HG02885 (cell line): ENCODE results near the gene ILDR1.
A peak's percentile ranks its signal among the peaks of the same experiment; 100 is the strongest.
"Not testable (repeated sequence)": the region's sequence is repeated elsewhere in the genome, so short reads cannot be mapped to it uniquely, and the experiment has no call there.

ENCODE experiments used
- ATAC-seq: cut with Tn5 transposase; IDR thresholded peaks from one replicate; pipeline ENCODE4 v1.9.1; 2021; ENCODE audit warnings: mild to moderate bottlenecking; ENCODE audit not compliant: unreplicated experiment, poor library complexity

The ILDR1 gene

DNA sequence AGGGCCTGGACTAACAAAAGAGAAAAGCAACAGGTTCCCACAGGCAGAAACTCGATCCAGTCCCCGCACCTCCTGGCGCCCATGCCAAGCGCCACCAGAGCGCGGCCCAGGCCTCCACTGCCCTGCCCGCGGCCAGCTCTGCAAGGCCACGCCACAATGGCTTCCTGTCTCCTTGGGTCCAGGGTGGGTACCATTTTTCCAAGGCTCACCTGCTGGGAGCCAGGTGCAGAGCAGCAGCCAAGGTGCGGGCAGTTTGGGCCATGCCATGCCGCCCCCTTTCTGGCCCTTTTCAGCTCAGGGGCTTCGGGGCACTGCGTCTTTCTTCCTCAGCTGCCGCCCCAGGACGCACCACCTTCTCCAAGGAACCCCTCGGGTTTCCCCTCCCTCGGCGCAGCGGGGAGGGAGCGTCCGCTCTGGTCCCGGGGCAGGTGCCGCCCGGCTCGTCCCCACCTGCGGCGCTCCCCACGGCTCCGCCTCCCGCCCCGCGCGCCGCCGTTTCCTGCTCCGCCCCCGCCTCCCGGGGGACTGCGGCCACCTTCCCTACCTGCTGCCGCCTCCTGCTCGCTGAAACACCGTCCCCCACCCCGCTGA is at the start of gene ILDR1:
Gene ILDR1 (minus strand): TSS at position 437 of the 591 bp plus-strand sequence. CDS start 170 bp downstream, at position 267.
- peak; percentile 52 for ATAC-seq

DNA sequence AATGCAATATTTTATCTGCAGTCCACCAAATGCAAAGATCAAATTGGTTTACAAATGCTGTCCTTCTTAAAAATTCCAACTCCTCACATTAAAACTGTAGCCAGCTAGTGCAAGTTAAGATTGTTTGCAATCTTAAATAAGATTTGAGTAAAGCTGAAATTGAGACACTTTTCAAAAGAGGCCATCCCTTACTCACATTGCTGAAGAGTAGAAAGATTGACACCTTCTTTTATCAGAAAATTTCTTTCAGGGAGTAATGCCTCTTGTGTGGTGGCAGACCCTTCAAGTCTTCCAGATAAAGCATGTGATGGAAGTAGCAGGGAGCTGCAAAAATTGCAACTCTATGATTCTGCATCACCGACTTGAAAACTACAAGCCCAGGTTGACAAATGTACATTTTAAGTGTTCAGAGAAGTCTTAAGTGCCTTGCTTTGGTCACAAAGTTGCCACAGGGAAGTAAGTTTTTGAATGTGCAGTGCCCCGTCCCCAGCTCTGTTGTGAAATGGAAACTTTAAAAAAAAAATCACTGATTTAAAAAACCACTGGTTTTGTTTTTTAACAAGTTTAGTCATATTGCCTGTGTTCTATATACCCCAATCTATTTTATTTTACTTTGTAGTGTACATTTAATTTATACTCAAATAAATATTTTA is 45.7 kb upstream of the ILDR1 start:
- peak; percentile 50 for ATAC-seq

DNA sequence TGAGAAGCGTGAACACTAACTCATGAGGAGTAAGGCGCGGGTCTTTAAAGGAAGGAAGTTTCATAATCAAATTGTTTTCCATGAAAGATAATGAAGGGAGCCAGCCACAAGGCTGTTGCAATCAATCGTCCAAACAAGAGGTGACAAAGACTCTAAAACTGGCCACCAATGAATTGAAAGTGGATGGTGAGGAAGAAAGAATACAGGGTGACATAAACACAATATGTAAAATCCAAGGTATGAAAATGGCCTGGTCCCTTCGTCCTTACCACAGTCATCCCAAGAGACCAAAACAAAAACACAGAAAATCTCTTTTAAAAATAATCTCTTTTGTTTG is 45.1 kb upstream of the ILDR1 start:
- peak; percentile 67 for ATAC-seq

DNA sequence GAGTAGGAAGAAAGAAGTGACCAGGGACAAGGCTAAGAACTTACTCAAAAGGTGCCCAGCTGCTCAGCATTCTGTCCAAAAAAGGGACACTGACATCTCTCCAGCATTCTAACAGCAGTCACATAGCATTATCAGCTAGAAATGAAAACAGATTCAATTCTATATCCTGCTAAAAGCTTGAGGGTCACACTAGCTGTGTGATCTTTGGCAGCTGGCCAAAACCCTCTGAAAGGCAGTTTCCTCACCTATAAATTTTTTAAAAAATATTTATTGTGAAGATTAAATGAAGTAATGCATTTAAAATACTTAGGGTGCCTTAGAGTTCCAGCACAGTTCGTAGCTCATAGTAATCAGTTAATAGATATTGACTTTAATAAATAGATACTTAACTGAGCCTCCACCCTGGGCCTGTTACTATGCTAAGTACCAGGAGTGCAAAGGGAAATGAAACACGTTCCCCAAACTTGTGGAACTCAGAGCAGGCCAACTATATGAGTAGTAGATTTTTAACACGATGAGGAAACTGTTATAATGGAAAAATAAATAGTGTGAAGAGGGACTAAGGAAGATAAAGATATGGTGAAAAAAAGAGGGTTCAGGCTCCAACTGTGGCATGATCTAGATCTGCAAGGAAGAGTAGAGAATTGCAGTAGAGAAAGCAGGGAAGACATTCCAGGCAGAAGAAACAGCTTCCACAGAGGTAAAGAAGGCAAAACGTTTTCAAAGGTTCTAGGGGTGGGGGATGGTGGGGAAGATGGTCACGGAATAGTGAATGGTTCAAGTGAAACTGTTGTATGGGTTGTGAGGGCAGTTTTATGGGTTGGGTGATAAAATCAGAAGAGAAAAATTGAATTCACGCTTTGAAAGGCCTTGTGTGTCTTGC is 44.5 kb upstream of the ILDR1 start:
- ATAC-seq = no peak

DNA sequence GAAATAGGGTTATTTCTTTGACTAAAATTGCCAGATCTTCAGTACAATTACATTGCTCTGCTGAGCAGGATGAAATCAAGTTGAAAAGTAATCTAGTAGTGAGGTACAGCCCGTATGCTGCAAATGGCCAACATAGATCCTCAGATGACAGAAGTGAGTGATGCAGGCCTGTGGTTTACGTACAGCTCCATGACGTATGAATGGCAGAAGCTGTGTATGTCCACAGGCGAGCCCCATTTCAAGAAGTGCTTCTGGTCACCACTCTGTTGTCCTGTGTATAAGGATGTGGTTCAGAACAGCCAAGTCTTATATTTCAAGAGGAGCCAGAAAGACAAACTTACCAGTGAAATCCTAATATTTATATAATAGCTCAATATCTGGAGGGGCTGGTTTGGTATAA is 42.3 kb upstream of the ILDR1 start:
- no peak for ATAC-seq

DNA sequence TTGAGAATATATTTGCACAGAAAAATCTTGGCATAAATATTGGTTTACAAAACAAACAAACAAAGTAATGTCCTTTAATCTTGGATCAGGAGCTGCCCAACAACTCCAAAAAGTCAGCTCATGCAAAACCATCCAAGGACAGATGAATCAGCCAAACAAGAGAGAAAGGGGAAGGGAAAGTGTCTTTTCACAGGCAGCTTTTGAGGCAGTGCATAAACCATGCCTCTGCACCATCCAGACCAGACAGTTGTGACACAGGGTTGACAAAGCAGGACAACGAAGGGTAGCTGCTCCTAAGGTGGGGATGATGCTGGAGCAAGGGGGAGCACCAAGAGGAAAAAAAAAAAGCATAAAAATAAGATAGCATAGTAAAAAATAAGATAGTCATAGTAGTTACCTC is 41.9 kb upstream of the ILDR1 start:
- peak; percentile 38 for ATAC-seq

GRCh38 chr3:122060040-122060698 is 38.1 kb upstream of the ILDR1 start:
- ATAC-seq = no peak

- ATAC-seq = no peak
Measured at GRCh38 chr3:122058294-122058693, 36.2 kb upstream of the ILDR1 start.

DNA sequence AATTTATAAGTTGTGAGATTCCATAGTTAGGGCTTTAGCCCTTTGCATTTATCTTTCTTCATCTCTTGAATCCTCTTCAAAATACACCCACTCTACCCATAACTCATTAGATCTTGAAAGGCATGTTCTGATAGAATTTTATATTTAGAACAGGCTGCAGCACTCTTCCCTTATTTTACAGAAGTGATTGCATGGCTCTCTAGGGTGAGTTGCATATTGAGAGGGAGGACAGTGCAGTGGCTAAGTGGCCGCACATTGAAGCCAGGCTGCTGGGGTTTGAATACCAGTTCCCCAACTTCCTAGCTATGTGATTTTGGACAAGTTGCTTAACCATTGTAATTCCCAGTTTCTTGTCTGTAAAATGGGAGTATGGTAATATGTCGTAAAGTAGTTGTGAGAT is 35.6 kb upstream of the ILDR1 start:
- ATAC-seq = no peak

DNA sequence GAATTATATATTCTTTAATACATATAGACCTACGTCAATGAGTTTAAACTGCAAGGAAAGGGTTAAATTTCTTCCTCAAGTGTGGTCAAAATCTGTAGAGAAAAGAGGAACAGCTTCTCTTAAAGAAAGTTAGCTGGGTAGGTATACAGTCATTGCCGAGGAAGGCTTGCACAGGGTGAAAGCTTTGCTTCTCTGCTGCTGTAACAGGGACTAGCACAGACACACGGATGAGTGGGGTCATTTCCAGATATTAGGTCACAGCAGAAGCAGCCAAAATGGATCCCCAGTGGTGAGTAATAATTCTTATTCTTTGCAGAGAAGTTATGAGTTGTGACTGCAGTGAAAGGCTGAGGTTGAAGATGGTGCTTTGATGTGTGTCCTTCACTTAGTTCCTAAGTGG is 33.2 kb upstream of the ILDR1 start, which contains the start of gene CD86:
Gene CD86 (plus strand): TSS at position 148 of the 400 bp plus-strand sequence. CDS start 128 bp downstream, at position 276.
- peak; percentile 94 for ATAC-seq

DNA sequence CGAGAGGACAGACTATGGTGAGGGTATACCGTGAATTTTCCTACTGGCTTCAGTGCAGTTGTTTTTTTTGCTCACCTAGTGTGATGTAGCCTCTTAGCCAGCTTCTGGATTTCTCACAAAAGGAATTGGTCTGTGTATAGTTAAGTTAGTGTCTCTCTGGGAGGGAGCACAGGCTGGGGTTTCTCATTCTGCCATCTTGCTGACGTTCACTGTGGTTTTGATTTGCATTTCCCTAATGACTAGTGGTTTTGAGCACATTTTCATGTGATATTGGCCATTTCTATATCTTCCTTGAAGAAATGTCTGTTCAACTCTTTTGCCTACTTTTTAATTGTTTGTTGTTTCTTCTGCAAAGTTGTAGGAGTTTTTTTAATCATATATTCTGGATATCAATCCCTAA is 30.9 kb upstream of the ILDR1 start:
- ATAC-seq = no peak

DNA sequence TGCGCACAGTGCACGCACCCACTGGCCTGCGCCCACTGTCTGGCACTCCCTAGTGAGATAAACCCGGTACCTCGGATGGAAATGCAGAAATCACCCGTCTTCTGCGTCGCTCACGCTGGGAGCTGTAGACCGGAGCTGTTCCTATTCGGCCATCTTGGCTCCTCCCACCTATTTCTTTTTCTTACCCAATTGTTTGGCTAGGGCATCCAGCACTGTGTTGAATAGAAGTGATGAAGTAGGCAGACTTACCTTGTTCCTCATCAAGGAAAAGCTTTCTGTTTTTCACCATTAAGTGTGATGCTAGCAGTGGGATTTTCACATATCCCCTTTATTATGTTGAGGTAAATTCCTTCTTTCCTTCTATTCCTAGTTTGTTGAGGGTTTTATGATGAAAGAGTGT is 25.7 kb upstream of the ILDR1 start:
- ATAC-seq = not testable (repeated sequence)

DNA sequence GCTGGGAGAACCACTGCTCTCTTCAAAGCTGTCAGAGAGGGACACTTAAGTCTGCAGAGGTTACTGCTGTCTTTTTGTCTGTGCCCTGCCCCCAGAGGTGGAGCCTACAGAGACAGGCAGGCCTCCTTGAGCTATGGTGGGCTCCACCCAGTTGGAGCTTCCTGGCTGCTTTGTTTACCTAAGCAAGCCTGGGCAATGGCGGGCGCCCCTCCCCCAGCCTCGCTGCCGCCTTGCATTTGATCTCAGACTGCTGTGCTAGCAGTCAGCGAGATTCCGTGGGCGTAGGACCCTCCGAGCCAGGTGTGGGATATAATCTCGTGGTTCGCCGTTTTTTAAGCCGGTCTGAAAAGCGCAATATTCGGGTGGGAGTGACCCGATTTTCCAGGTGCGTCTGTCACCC is 25.2 kb upstream of the ILDR1 start:
- ATAC-seq = not testable (repeated sequence)

DNA sequence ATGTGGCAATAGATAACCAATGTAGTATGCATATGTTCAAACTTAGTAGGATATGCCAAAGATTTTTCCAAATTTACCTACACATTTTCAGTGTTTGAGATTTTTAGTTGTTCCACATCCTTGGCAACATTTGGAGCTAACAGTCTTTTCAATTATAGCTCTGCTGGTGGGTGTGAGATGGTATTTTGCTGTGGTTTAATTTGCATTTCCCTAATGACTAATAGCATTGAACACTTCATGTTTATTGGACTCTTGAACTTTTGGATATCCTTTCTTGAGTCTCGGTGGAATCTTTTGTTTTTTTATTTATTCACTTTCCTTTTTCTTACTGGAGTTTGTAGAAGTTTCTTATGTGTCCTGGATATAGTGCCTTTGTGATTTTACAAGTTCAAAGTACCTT is 11.0 kb upstream of the ILDR1 start:
- no peak for ATAC-seq

DNA sequence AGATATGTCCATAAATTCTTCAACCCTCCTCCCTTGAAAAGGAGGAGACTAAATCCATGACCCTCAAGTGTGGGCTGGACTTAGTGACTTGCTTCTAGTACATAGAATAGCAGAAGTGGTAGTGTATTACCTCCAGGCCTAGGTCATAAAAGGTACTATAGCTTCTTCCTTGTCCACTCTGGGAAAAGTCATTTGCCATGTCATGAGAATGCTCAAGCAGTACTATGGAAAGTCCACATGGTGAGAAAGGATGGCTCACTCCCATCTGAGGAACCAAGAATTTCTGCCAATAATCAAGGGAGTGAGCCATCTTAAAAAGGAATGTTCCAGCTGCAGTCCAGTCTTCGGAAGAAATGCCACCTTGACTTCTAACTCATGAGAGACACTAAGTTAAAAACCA is 10.5 kb upstream of the ILDR1 start:
- no peak for ATAC-seq

- ATAC-seq = peak; percentile 33
Measured at GRCh38 chr3:122031123-122031468, 9.0 kb upstream of the ILDR1 start.

GRCh38 chr3:122030381-122031122 is 8.5 kb upstream of the ILDR1 start:
- ATAC-seq = peak; percentile 49

- ATAC-seq = peak; percentile 85
Measured at GRCh38 chr3:122025296-122025695, 3.2 kb upstream of the ILDR1 start.

- ATAC-seq = no peak
Measured at GRCh38 chr3:122024800-122025199, 2.8 kb upstream of the ILDR1 start.

- ATAC-seq = no peak
Measured at GRCh38 chr3:122023335-122023910, 1.4 kb upstream of the ILDR1 start.
